Measurements from ENCODE around the gene ADARB1.
A peak's percentile ranks its signal among the peaks of the same experiment; 100 is the strongest.

ADARB1 gene

DNA sequence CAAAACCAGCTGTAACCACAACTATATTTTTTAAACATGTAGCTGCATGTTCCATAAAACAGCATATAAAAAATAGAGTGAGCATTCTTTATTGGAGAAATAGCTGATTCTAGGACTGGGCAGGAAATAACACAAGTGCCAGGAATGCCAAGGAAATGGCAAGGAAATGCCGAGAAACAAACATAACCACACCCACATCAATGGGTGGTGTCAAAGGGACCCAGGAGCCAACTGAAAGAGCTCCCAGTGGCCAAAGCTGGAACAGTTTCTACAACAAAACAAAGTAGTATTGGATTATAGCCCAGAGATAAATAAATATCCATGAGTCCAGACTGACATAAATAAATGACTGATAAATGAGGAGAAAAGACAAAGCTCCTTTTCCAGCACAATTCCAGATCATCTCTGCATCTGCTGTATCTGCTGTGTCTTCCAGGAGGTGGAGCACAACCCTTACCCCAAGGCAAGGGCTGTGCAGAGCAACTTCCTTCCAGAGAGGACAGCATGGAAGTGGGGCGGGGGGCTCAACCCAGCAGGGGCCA, 28.1 kb downstream of the ADARB1 start:
- POLR2A ChIA-PET: interaction anchor here (0.6 kb wide), 1 partner anchor 222 kb away, joined by 3 read pairs; no protein-coding TSS in a partner anchor
- Histone ChIP-seq H3K27ac (ENCODE audit: extremely low read depth, low read depth, low read length) (no peak overlapping the region), H3K4me1 (ENCODE audit: control insufficient read depth, insufficient read depth, low read length) (peaks cover 14% of the 10 kb centered on the region; the same call in 1 of the 2 replicates), H3K9me3 (ENCODE audit: control insufficient read depth, insufficient read depth, low read depth, low read length) (no peaks in the 10 kb centered on the region), H3K4me3 (ENCODE audit: low read depth, low read length) (no peak overlapping the region), H3K36me3 (ENCODE audit: control insufficient read depth in 2 of 2, insufficient read depth in 1 of 2, low read length in 2 of 2) (no peaks in the 10 kb centered on the region)
- CTCF ChIA-PET: interaction anchor here (0.6 to 2.3 kb wide), 13 partner anchors 11 to 1069 kb away, joined by 3 to 27 read pairs (median 4); no protein-coding TSS in a partner anchor
- TF ChIP-seq, protein P1, sequence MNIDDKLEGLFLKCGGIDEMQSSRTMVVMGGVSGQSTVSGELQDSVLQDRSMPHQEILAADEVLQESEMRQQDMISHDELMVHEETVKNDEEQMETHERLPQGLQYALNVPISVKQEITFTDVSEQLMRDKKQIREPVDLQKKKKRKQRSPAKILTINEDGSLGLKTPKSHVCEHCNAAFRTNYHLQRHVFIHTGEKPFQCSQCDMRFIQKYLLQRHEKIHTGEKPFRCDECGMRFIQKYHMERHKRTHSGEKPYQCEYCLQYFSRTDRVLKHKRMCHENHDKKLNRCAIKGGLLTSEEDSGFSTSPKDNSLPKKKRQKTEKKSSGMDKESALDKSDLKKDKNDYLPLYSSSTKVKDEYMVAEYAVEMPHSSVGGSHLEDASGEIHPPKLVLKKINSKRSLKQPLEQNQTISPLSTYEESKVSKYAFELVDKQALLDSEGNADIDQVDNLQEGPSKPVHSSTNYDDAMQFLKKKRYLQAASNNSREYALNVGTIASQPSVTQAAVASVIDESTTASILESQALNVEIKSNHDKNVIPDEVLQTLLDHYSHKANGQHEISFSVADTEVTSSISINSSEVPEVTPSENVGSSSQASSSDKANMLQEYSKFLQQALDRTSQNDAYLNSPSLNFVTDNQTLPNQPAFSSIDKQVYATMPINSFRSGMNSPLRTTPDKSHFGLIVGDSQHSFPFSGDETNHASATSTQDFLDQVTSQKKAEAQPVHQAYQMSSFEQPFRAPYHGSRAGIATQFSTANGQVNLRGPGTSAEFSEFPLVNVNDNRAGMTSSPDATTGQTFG (tag by site-specific recombination; IDR thresholded peaks at IDR 0.05; ENCODE audit: borderline replicate concordance): no peak
- no peak for TF ChIP-seq ZNF610 (tag by site-specific recombination; IDR thresholded peaks at IDR 0.05; ENCODE audit: borderline replicate concordance)
- TF ChIP-seq ZNF146 (tag by site-specific recombination; IDR thresholded peaks at IDR 0.05): no peak
- TF ChIP-seq ZNF114 (tag by site-specific recombination; IDR thresholded peaks at IDR 0.05): no peak
- no peak for TF ChIP-seq ZNF133 (tag by site-specific recombination; IDR thresholded peaks at IDR 0.05)
- no peak for TF ChIP-seq ZXDB (tag by site-specific recombination; IDR thresholded peaks at IDR 0.05)
- no peak for TF ChIP-seq ZSCAN30 (tag by site-specific recombination; IDR thresholded peaks at IDR 0.05)
- TF ChIP-seq, protein P2, sequence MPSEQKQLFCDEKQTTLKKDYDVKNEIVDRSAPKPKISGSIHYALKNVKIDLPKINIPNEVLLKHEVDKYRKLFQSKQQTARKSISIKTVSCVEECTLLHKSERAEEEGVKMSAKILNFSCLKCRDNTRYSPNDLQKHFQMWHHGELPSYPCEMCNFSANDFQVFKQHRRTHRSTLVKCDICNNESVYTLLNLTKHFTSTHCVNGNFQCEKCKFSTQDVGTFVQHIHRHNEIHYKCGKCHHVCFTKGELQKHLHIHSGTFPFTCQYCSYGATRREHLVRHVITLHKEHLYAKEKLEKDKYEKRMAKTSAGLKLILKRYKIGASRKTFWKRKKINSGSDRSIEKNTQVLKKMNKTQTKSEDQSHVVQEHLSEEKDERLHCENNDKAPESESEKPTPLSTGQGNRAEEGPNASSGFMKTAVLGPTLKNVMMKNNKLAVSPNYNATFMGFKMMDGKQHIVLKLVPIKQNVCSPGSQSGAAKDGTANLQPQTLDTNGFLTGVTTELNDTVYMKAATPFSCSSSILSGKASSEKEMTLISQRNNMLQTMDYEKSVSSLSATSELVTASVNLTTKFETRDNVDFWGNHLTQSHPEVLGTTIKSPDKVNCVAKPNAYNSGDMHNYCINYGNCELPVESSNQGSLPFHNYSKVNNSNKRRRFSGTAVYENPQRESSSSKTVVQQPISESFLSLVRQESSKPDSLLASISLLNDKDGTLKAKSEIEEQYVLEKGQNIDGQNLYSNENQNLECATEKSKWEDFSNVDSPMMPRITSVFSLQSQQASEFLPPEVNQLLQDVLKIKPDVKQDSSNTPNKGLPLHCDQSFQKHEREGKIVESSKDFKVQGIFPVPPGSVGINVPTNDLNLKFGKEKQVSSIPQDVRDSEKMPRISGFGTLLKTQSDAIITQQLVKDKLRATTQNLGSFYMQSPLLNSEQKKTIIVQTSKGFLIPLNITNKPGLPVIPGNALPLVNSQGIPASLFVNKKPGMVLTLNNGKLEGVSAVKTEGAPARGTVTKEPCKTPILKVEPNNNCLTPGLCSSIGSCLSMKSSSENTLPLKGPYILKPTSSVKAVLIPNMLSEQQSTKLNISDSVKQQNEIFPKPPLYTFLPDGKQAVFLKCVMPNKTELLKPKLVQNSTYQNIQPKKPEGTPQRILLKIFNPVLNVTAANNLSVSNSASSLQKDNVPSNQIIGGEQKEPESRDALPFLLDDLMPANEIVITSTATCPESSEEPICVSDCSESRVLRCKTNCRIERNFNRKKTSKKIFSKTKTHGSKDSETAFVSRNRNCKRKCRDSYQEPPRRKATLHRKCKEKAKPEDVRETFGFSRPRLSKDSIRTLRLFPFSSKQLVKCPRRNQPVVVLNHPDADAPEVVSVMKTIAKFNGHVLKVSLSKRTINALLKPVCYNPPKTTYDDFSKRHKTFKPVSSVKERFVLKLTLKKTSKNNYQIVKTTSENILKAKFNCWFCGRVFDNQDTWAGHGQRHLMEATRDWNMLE (tag by site-specific recombination; conservative IDR thresholded peaks at IDR 0.05; ENCODE audit: low read depth): no peak
- TF ChIP-seq, protein P3, sequence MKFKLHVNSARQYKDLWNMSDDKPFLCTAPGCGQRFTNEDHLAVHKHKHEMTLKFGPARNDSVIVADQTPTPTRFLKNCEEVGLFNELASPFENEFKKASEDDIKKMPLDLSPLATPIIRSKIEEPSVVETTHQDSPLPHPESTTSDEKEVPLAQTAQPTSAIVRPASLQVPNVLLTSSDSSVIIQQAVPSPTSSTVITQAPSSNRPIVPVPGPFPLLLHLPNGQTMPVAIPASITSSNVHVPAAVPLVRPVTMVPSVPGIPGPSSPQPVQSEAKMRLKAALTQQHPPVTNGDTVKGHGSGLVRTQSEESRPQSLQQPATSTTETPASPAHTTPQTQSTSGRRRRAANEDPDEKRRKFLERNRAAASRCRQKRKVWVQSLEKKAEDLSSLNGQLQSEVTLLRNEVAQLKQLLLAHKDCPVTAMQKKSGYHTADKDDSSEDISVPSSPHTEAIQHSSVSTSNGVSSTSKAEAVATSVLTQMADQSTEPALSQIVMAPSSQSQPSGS (tag by site-specific recombination; IDR thresholded peaks at IDR 0.05; ENCODE audit: low read depth): no peak
- TF ChIP-seq, protein P4, sequence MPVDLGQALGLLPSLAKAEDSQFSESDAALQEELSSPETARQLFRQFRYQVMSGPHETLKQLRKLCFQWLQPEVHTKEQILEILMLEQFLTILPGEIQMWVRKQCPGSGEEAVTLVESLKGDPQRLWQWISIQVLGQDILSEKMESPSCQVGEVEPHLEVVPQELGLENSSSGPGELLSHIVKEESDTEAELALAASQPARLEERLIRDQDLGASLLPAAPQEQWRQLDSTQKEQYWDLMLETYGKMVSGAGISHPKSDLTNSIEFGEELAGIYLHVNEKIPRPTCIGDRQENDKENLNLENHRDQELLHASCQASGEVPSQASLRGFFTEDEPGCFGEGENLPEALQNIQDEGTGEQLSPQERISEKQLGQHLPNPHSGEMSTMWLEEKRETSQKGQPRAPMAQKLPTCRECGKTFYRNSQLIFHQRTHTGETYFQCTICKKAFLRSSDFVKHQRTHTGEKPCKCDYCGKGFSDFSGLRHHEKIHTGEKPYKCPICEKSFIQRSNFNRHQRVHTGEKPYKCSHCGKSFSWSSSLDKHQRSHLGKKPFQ (tag by site-specific recombination; IDR thresholded peaks at IDR 0.05): no peak
- TF ChIP-seq ZBTB48 (tag by site-specific recombination; IDR thresholded peaks at IDR 0.05): no peak
- TF ChIP-seq ZNF223 (tag by site-specific recombination; IDR thresholded peaks at IDR 0.05): no peak
- TF ChIP-seq, protein P5, sequence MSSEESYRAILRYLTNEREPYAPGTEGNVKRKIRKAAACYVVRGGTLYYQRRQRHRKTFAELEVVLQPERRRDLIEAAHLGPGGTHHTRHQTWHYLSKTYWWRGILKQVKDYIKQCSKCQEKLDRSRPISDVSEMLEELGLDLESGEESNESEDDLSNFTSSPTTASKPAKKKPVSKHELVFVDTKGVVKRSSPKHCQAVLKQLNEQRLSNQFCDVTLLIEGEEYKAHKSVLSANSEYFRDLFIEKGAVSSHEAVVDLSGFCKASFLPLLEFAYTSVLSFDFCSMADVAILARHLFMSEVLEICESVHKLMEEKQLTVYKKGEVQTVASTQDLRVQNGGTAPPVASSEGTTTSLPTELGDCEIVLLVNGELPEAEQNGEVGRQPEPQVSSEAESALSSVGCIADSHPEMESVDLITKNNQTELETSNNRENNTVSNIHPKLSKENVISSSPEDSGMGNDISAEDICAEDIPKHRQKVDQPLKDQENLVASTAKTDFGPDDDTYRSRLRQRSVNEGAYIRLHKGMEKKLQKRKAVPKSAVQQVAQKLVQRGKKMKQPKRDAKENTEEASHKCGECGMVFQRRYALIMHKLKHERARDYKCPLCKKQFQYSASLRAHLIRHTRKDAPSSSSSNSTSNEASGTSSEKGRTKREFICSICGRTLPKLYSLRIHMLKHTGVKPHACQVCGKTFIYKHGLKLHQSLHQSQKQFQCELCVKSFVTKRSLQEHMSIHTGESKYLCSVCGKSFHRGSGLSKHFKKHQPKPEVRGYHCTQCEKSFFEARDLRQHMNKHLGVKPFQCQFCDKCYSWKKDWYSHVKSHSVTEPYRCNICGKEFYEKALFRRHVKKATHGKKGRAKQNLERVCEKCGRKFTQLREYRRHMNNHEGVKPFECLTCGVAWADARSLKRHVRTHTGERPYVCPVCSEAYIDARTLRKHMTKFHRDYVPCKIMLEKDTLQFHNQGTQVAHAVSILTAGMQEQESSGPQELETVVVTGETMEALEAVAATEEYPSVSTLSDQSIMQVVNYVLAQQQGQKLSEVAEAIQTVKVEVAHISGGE (tag by site-specific recombination; conservative IDR thresholded peaks at IDR 0.05; ENCODE audit: low read depth): no peak
- TF ChIP-seq KLF7 (tag by site-specific recombination; IDR thresholded peaks at IDR 0.05; ENCODE audit: borderline replicate concordance): no peak
- TF ChIP-seq ZNF830 (tag by site-specific recombination; IDR thresholded peaks at IDR 0.05; ENCODE audit: low read depth): no peak
- TF ChIP-seq, protein P6, sequence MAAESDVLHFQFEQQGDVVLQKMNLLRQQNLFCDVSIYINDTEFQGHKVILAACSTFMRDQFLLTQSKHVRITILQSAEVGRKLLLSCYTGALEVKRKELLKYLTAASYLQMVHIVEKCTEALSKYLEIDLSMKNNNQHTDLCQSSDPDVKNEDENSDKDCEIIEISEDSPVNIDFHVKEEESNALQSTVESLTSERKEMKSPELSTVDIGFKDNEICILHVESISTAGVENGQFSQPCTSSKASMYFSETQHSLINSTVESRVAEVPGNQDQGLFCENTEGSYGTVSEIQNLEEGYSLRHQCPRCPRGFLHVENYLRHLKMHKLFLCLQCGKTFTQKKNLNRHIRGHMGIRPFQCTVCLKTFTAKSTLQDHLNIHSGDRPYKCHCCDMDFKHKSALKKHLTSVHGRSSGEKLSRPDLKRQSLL (tag by site-specific recombination; IDR thresholded peaks at IDR 0.05): no peak
- TF ChIP-seq SCRT1 (tag by site-specific recombination; IDR thresholded peaks at IDR 0.05; ENCODE audit: borderline replicate concordance): no peak
- TF ChIP-seq, protein P7, sequence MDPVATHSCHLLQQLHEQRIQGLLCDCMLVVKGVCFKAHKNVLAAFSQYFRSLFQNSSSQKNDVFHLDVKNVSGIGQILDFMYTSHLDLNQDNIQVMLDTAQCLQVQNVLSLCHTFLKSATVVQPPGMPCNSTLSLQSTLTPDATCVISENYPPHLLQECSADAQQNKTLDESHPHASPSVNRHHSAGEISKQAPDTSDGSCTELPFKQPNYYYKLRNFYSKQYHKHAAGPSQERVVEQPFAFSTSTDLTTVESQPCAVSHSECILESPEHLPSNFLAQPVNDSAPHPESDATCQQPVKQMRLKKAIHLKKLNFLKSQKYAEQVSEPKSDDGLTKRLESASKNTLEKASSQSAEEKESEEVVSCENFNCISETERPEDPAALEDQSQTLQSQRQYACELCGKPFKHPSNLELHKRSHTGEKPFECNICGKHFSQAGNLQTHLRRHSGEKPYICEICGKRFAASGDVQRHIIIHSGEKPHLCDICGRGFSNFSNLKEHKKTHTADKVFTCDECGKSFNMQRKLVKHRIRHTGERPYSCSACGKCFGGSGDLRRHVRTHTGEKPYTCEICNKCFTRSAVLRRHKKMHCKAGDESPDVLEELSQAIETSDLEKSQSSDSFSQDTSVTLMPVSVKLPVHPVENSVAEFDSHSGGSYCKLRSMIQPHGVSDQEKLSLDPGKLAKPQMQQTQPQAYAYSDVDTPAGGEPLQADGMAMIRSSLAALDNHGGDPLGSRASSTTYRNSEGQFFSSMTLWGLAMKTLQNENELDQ (tag by site-specific recombination; IDR thresholded peaks at IDR 0.05; ENCODE audit: low read depth): no peak
- peak; percentile 70 for TF ChIP-seq ZNF600 (tag by site-specific recombination; IDR thresholded peaks at IDR 0.05)
